ENCODE results near the gene MED13L.

- TF ChIP-seq CTCF (optimal IDR thresholded peaks at IDR 0.05 in 1 of 3, IDR thresholded peaks at IDR 0.05 in 1 of 3, conservative IDR thresholded peaks at IDR 0.05 in 1 of 3; ENCODE audit: extremely low read depth in 1 of 3, insufficient read depth in 2 of 3, low read length in 3 of 3) (no peak), EZH2 (IDR thresholded peaks at IDR 0.05; ENCODE audit: low read length) (no peak)
Measured at GRCh38 chr12:115953450-115953849, 324.0 kb downstream of the MED13L start.

All from keratinocyte (primary cell).